GM10847 (cell line): ENCODE data around the gene GPR107.

ENCODE experiments used
- POLR2A ChIP-seq: IDR thresholded peaks from 2 replicates; pipeline ENCODE4 v1.6.1; 2011; ENCODE audit not compliant: insufficient read length; ENCODE audit errors: extremely low read depth

GPR107 gene

GRCh38 chr9:130129432-130130061 lies 75.8 kb downstream of the GPR107 start:
- TF ChIP-seq POLR2A: no peak

- TF ChIP-seq POLR2A: no peak
Measured at GRCh38 chr9:130132746-130133145, 79.0 kb downstream of the GPR107 start.

DNA sequence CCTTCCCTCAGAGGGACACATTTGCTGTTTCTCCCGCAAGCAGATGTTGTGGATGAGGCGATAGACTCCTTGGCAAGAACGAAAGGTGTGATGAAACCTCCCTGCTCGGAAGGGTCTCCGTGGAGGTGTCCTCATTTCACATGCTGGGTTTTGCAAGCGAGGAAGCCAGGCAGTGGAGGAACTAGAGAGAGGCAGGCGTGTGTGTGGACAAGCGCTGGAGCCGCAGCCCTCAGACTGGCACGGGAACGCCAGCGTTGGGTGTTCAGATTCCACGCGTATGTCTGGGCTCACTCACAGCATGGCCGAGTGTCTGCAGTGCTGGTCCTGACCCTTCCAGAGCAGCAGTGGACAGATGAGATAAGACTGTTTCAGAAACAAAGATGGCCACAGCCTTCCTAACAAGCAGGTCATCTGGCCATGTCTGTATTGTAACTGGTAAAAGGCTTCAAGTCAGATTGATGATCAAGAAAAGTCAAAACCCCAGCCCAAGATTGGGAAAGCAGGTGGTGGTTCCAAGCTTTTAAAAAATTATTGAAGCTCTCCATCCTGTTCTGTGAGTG lies 83.5 kb downstream of the GPR107 start:
- no peak for TF ChIP-seq POLR2A

GRCh38 chr9:130137641-130138081 lies 84.0 kb downstream of the GPR107 start:
- no peak for TF ChIP-seq POLR2A

DNA sequence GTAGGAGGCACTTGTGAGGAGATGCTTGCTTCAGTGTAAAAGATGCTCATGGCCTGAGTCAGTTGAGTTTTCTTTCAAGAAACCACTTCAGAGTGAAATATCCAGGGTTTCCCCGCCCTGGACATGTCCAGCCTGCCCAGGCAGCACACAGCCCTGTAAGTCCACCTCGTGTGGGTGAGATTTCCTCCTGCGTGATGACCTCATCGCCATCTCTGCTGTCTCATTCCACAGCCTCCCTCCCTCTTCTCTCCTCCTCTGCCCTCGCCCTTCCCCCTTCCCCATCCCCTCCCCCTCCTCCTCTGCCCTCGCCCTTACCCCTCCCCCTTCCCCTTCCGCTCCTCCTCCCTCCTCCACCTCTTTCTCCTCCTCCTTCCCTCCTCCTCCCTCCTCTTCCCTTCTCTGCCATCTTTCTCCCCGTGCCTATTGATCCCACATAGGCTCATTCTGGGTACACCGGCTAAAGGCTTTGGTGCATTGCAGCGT lies 84.5 kb downstream of the GPR107 start:
- no peak for TF ChIP-seq POLR2A

GRCh38 chr9:130138791-130139190 lies 85.1 kb downstream of the GPR107 start:
- no peak for TF ChIP-seq POLR2A

- TF ChIP-seq POLR2A: no peak
Measured at GRCh38 chr9:130139251-130139650, 85.5 kb downstream of the GPR107 start.

- TF ChIP-seq POLR2A: no peak
Measured at GRCh38 chr9:130140706-130141105, 87.0 kb downstream of the GPR107 start.

- TF ChIP-seq POLR2A: no peak
Measured at GRCh38 chr9:130142056-130142455, 88.3 kb downstream of the GPR107 start.

DNA sequence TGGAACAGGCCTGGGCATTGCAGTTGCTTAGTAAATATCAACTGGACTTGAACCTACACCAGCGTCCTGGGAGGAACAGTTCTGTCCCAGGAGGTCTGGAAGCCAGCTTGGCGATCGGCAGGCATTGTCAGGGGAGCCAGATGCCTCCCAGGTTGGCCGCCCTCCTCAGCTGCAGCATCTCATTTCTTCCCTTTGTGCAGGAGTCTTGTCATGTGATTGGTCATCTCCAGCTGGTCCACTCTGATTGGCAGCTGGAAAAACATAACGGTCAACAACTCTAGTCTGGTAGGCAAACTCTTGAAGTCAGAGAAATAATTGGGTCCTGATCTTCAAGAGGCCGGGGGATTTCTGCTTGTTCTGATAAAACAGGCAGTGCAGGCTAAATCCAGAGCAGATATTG lies 88.9 kb downstream of the GPR107 start:
- TF ChIP-seq POLR2A: no peak

DNA sequence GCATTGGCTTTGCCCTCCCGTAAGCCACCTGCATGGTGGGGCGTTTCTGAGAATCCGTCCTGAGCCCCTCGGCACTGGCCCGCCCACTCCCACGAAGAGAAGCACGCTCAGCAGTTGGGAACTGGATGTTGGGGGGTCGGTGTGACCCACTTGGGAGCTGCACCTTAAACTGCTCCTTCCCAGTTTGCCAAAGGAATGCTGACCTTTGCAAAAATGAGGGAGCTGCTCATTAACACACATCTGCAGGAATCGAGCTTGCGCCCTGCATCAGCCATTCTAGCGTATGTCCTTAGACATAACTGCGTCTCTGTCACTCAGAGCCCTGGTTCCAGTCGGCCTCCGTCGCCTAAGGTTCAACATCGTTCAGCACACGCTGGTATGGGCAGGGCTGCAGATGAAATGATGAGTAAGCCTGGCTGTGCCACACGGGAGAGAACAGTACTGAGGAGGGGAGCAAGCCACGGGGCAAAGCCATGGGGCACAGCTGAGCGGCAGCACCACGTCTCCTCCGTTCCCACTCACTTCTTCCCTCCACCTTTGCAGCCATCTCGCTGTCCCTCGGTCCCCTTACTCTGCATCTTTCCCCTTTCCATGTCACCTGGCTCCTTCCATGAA lies 89.7 kb downstream of the GPR107 start:
- no peak for TF ChIP-seq POLR2A

- no peak for TF ChIP-seq POLR2A
Measured at GRCh38 chr9:130143958-130144366, 90.3 kb downstream of the GPR107 start.

- TF ChIP-seq POLR2A: no peak
Measured at GRCh38 chr9:130144703-130145102, 91.0 kb downstream of the GPR107 start.

DNA sequence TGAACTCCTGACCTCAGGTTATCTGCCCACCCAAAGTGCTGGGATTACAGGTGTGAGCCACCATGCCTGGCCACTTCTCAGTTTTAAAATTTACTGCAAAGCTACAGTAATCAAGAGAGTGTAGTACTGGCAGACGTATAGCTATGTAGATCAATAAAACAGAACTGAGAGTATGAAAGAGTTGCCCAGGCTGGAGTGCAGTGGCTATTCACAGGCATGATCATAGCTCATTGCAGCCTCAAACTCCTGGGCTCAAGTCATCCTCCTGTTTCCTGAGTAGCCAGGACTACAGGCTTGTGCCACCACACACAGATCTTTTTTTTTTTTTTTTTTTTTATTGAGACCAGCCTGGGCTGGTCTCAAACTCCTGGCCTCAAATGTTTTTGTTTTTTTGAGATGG lies 92.0 kb downstream of the GPR107 start:
- TF ChIP-seq POLR2A: no peak

- TF ChIP-seq POLR2A: no peak
Measured at GRCh38 chr9:130147198-130147597, 93.5 kb downstream of the GPR107 start.

- TF ChIP-seq POLR2A: no peak
Measured at GRCh38 chr9:130147910-130148309, 94.2 kb downstream of the GPR107 start.
